Nephron progenitor cell (in vitro differentiated cells): ENCODE data around the gene SMARCB1.
A peak's percentile ranks its signal among the peaks of the same experiment; 100 is the strongest.

ENCODE experiments used
- DNase-seq: peaks from one replicate; pipeline ENCODE4 v3.0.0; 2021
- H3K27ac Mint-ChIP-seq: 2 replicates; pipeline ENCODE4 v1.8.0; 2021; ENCODE audit warnings: mild to moderate bottlenecking, moderate library complexity, mixed read lengths
- H3K27me3 Mint-ChIP-seq: 2 replicates; pipeline ENCODE4 v1.8.0; 2021; ENCODE audit warnings: mild to moderate bottlenecking, low read depth, mixed read lengths; ENCODE audit not compliant: poor library complexity
- H3K36me3 Mint-ChIP-seq: 2 replicates; pipeline ENCODE4 v1.8.0; 2021; ENCODE audit warnings: low read depth, mixed read lengths
- H3K4me1 Mint-ChIP-seq: 2 replicates; pipeline ENCODE4 v1.8.0; 2021; ENCODE audit warnings: mixed read lengths
- H3K4me3 Mint-ChIP-seq: 2 replicates; pipeline ENCODE4 v1.8.0; 2021; ENCODE audit warnings: mild to moderate bottlenecking, moderate library complexity, mixed read lengths
- H3K9me3 Mint-ChIP-seq: 2 replicates; pipeline ENCODE4 v1.8.0; 2021; ENCODE audit warnings: mild to moderate bottlenecking, moderate library complexity, mixed read lengths
- TF ChIP-seq, protein P1 (sequence below): fragments of 200-600 bp; sonication (generic); IDR thresholded peaks from 2 replicates; pipeline ENCODE4 v1.5.0; 2021; ENCODE audit warnings: antibody characterized with exemption

The SMARCB1 gene

DNA sequence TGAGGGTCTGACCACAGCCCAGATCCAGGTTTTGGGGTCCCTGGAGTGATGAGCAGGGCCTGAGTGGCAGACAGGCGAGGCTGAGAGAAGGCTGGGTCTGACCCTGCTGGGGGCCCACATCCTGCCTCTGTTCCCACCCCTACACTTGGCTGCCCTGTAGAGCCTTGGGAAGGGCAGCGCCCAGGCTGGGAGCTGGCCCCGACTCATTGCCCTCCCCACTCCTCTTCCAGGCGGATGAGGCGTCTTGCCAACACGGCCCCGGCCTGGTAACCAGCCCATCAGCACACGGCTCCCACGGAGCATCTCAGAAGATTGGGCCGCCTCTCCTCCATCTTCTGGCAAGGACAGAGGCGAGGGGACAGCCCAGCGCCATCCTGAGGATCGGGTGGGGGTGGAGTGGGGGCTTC lies 47.1 kb downstream of the SMARCB1 start:
- Mint-ChIP-seq H3K9me3 (no peaks in the 10 kb centered on the region), H3K4me1 (peaks cover 27% of the 10 kb centered on the region), H3K27me3 (peaks cover 5% of the 10 kb centered on the region), H3K36me3 (peaks cover 30% of the 10 kb centered on the region), H3K27ac (no peak overlapping the region), H3K4me3 (no peak overlapping the region)
- DNase-seq, result no peak
- TF ChIP-seq, protein P1, sequence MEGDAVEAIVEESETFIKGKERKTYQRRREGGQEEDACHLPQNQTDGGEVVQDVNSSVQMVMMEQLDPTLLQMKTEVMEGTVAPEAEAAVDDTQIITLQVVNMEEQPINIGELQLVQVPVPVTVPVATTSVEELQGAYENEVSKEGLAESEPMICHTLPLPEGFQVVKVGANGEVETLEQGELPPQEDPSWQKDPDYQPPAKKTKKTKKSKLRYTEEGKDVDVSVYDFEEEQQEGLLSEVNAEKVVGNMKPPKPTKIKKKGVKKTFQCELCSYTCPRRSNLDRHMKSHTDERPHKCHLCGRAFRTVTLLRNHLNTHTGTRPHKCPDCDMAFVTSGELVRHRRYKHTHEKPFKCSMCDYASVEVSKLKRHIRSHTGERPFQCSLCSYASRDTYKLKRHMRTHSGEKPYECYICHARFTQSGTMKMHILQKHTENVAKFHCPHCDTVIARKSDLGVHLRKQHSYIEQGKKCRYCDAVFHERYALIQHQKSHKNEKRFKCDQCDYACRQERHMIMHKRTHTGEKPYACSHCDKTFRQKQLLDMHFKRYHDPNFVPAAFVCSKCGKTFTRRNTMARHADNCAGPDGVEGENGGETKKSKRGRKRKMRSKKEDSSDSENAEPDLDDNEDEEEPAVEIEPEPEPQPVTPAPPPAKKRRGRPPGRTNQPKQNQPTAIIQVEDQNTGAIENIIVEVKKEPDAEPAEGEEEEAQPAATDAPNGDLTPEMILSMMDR, result no peak

DNA sequence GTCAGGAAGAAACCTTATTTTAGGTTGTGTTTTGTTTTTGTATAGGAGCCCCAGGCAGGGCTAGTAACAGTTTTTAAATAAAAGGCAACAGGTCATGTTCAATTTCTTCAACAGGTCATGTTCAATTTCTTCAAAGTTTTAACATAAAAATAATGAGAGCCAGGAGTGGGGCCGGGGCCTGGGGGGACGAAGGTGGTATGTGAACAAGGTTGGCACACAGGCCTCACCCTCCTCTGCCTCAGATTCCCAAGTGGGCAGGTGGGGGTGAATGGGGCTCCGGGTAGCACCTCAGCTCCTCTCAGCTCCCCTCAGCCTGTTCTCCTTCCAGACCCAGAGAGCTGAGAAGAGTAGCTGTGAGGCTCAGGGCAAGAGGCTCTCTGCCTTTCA lies 47.6 kb downstream of the SMARCB1 start:
- H3K9me3 Mint-ChIP-seq, result no peaks in the 10 kb centered on the region
- H3K4me3 Mint-ChIP-seq, result no peak overlapping the region
- TF ChIP-seq, protein P1, result no peak
- H3K36me3 Mint-ChIP-seq, result peaks cover 26% of the 10 kb centered on the region
- peaks cover 5% of the 10 kb centered on the region for H3K27me3 Mint-ChIP-seq
- no peak for DNase-seq
- peaks cover 31% of the 10 kb centered on the region for H3K4me1 Mint-ChIP-seq
- no peak overlapping the region for H3K27ac Mint-ChIP-seq

DNA sequence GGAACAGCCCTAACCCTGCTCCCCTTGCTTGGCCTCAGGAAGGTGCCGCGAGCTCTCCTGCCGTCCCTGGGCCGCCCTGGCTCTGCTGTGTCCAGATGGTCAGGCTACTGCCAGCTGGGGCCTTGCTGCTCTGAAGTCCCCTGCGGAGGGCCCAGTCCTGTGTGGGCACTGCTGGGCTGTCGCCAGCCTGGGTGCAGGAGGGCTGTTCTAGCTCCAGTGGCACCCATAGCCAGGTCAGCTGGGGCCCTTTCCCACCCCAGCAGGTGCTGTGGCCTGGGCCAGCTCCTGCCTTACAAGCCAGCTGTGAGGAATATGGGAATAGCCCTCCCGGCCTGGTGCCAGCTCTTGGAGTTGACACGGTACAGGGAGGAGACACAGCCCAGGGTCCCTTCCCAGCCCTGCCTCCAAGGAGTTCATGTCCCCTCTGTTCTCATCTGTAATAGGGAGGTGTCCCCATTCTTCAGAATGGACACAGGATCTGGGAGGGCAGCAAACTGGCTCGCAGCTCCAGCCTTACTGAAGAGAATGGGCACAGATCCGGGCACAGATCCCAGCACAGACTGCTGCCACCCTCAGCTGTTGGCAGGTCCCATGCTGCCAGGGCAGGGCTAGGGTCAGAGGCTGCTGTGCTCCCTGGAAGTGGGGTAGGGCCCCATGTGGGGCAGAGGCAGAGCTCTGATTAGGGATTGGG lies 48.2 kb downstream of the SMARCB1 start:
- Mint-ChIP-seq H3K4me3 (no peak overlapping the region), H3K27ac (peak overlapping the region; percentile 70), H3K4me1 (peaks cover 37% of the 10 kb centered on the region), H3K36me3 (peaks cover 20% of the 10 kb centered on the region), H3K27me3 (peaks cover 8% of the 10 kb centered on the region), H3K9me3 (peaks cover 3% of the 10 kb centered on the region)
- TF ChIP-seq, protein P1, result no peak
- DNase-seq, result no peak

DNA sequence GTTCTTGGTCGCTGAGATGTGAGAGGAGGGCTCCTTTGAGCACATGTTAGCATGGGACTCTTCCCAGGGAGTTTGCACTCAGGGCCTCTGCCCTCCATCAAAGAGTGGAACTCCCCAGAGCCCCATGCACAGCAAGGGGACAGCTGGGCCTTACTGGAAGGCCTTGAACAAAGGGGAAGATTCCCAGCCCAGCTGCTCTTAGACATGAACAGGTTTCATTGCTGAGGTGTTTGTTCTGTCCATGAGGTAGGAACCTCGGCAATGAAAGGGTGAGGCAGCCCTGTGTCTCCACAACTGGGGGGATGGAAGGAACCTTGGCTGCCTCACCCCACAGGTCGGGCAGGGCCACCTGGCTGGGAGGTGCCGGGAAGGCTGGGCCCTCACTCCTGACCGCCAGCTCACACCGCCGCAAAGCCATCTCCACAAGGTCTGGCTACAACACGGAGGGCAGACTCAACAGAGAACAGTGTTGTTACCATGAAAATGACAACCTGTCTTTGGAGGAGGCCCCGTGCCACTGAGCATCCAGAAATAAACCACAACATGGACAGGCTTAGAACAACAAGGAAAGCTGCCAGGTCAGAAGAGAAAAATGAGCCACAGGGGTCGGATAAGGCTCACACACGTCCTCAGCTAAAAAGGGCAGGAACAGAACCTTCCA lies 48.8 kb downstream of the SMARCB1 start:
- Mint-ChIP-seq H3K27ac (peak overlapping the region; percentile 70), H3K36me3 (peaks cover 14% of the 10 kb centered on the region), H3K4me1 (peaks cover 40% of the 10 kb centered on the region), H3K9me3 (peaks cover 3% of the 10 kb centered on the region), H3K4me3 (no peak overlapping the region), H3K27me3 (peaks cover 8% of the 10 kb centered on the region)
- DNase-seq, result no peak
- TF ChIP-seq, protein P1, result no peak

DNA sequence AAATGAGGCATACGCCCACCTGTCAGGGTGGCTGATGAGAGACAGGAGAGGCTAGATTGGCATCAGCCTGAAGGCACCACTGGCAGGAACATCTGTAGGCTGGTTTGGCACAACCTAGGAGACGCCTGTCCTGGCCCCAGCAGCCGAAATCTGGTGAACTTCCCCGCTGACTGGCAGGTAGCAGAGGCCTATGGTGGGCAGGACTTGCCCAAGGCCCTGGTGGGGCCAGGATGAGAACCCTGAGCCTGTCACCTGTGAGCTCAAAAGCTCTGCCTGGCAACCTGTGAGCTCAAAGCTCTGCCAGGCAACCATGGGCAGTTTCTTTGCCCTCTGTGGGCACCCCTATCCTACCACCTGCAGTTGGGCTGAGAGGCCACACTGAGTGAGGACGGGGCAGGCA lies 49.5 kb downstream of the SMARCB1 start:
- TF ChIP-seq, protein P1, result no peak
- Mint-ChIP-seq H3K27me3 (peaks cover 12% of the 10 kb centered on the region), H3K4me3 (no peak overlapping the region), H3K9me3 (peaks cover 3% of the 10 kb centered on the region), H3K4me1 (peaks cover 46% of the 10 kb centered on the region), H3K36me3 (peaks cover 9% of the 10 kb centered on the region), H3K27ac (no peak overlapping the region)
- DNase-seq, result no peak
